ENCODE results near the gene ATP6V1A.
A peak's percentile ranks its signal among the peaks of the same experiment; 100 is the strongest.
"Not testable (repeated sequence)": the region's sequence is repeated elsewhere in the genome, so short reads cannot be mapped to it uniquely, and the experiment has no call there.

ATP6V1A gene

DNA sequence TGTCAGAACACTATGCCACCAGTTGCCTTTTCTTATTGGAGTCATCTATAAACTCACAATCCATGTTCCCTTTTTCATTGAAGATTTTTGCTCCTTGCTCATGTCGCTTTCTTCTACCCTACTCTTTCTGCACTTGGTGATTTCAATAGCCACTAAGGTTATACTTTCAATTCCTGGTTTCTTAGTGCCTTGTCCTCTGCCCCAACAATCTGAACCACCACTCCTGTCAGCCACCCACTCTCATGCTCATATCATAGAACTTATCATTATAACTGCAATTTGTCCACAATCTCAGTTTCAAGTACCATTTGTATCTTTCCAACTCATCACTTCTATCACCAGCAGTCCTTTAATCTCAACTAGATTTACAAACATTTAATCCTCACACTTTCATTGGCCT, 81.8 kb downstream of the ATP6V1A start:
- no peak for DNase-seq (ENCODE audit: low read depth in 2 of 2)

GRCh38 chr3:113829576-113830354, 82.9 kb downstream of the ATP6V1A start:
- DNase-seq (ENCODE audit: low read depth in 2 of 2), result no peak

- DNase-seq (ENCODE audit: low read depth in 2 of 2), result no peak
Observed at GRCh38 chr3:113831103-113831355, 84.2 kb downstream of the ATP6V1A start.

DNA sequence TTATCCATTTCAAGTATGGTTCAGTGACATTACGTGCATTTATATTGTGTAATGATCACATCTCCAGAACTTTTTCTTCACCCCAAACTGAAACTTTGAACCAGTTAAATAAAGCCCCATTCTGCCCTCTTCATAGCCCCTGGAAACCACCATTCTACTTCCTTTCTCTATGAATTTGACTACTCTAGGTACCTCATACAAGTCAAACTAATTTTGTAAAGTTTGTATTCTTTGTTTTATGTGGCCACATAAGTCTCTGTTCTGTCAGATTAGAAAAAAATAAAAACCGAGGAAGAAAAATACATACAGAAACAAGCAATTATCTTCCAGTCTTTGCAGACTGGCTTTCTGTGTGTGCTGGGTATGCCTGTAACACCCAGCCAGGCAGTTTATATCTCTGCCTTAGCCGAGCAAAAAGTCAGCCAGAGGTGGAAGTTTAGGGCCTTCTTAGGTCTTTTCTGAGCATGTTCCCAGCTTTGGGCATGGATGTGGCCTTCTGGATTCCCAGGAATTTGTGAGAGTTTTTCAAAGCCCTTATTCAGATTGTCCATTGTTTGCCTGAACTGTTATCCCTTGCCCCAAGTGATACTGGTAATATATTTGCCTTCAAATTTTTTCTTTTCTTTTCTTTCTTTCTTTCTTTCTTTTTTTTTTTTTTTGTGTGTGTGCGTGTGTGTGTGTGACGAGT, 85.8 kb downstream of the ATP6V1A start:
- no peak for DNase-seq (ENCODE audit: low read depth in 2 of 2)

DNA sequence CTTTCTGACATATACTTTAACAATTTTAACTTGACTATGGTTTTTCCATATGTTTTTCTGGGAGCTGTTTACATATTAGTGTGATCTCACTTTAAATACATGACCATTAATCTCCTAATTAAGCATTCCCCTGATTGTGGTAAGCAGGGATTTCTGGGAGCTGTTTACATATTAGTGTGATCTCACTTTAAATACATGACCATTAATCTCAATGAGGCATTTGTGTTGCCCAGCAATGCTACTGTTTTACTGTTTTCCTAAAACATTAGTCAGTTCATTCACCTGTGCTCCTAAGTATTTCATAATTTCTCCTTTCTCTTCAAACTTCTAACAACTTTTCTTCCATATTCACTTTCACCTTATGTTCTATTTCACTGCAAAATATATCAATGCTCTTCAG, 88.1 kb downstream of the ATP6V1A start:
- DNase-seq (ENCODE audit: low read depth in 2 of 2), result no peak

DNA sequence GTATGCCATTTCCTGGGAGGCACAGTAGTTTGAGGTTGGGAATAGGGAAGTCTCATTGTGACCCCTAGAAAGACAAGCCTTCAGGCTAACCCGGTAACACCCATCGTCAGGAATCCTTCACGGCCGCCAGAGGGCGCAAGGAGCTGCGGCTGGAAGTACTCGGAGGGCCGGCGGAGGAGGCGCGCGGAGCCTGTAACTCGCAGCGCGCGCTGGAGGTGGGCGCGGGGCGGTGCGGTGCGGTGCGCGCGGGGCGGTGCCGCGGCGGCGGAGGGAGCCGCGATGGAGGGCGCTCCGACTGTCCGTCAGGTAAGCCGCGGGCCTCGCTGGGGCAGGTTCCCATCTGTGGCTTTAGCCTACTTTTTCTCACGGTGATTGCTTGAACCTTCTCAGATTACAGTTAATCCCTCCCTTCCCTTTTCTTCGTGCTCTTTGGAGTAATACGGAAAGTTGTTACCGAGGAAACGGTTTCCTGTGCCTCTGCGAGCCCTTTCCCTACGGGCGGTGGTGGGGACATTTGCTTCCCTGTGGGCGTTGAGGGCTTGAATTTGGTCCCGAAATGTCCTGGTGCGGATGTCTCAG, 91.9 kb downstream of the ATP6V1A start, which contains the start of gene GRAMD1C:
Gene GRAMD1C (plus strand): TSS at position 158 of the 579 bp plus-strand sequence. CDS start 122 bp downstream, at position 280.
- DNase-seq (ENCODE audit: low read depth in 2 of 2), result peak; percentile 77 to 79

DNA sequence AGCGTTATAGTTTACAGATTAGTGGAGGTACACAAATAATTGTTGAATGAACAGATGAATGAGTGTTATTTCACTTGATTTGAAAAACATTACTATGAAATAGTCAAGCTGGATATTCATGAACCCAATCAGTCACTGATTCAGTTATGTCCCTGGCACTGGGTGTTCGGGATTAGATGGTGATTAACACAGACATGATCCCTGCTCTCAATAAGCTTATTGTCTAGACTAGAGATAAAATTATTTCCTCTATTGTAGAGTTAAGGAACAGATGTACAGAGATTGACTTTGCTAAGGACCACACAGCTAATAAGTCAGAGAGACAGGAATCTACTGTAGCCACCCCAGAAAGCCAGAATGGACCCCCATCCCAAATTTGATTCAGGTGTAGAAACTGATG, 92.7 kb downstream of the ATP6V1A start:
- no peak for DNase-seq (ENCODE audit: low read depth in 2 of 2)

DNA sequence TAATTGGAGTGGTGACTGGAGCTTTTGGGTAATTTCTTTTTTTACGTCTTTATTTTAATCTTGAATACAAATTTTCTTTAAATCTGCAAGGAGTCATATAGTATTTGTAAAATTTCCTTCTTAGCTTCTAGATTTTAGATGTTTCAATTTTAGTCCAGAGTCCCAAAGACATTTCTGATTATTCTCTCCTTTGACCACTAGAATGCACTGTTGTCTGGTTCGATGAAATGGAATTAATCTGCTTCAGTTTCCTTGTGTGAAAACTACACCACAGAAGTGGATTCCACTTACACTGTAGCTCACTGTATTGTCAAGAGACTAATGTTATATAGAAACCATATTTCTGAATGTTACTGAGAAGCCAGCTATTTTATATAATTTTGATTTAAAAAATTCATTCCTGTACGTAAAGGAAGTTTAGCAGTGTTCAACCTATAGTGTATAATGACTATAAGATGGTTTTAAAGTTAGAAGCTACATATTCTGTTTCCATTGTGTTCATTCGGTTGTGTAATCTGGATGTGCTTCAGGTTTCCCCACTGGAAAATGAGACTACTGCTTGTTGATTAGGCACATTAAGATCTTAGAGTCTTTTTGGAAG, 97.9 kb downstream of the ATP6V1A start:
- no peak for DNase-seq (ENCODE audit: low read depth in 2 of 2)

DNA sequence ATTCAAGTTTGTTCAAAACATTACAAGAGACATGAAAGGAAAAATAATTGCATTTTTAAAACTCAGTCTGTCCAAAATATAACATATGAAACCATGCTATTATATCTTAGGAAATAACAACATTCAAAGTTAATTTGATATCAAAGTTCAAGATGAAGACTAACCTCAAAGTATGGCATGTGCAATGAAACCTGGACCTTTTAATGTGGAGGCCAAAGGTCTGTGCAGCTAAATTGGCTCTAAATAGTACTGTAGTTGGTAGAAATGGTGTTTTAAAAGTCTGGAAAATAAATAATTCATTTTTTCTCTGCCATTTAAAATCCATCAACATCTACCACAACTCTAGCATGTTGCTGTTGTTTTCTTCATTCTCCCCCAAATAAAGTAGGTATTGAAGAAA, 100.4 kb downstream of the ATP6V1A start:
- DNase-seq (ENCODE audit: low read depth in 2 of 2), result no peak

DNA sequence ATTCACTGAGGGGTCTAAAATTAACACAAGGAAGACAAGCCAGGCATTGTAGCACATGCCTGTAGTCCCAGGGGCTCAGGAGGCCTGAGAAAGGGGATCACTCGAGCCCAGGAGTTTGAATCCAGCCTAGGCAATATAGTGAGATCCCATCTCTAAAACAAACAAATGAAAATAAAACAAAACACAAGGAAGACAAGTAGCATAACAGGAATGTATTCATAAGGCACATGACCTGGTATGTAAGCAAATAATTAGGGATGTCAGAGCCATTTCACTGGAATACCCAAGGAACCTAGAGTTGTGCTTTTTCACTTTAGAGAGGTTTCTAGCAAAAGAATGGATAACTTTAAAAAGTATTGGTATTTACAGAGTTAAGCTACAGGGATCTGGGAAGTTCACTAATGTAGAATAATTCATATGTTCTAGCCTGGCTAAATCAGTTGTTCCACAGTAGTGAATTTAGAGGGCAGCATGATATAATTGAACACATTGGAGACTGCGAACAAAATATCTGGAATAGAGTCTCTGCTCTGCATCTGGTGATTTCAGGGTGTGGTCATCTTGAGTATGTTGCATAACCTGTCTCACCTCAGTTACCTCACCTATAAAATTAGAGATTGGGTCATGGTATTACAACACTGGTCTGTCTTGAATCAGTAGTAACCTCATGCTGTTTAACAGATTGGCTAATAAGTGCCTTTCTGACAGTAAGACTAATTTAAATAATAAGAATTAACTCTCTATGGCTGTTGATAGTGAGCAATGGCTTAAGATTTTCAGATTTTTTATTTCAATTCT, 101.0 kb downstream of the ATP6V1A start:
- DNase-seq (ENCODE audit: low read depth in 2 of 2), result no peak

GRCh38 chr3:113849071-113849470, 102.2 kb downstream of the ATP6V1A start:
- not testable (repeated sequence) for DNase-seq (ENCODE audit: low read depth in 2 of 2)

DNA sequence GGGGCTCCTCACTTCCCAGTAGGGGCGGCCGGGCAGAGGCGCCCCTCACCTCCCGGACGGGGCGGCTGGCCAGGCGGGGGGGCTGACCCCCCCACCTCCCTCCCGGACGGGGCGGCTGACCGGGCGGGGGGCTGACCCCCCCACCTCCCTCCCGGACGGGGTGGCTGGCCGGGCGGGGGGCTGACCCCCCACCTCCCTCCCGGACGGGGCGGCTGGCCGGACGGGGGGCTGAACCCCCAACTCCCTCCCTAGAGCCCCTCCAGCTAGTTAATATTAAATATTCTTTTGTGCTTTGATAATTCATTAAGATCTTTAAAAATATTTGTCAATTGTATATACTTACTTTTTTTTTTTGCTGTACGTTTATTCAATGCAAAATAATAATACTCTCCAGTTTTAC, 103.0 kb downstream of the ATP6V1A start:
- DNase-seq (ENCODE audit: low read depth in 2 of 2), result not testable (repeated sequence)

DNA sequence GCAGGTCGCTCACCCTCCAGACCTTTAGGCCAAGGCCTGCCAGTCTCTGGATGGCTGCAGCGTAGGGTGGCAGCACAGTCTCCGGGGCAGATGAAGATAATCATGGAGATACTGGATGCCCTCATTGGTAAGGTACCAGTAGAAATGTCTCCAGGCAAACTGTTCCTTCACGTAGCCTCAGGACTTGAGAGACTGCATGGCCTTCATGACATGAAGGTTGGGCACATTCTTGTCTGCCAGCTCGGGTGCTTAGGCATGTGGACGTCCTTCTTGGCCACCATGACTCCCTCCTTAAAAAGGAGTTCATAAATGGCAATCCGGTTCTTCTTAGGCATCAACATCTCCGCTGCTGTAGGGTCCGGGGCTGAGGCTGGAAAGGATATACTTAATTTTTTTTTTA, 103.6 kb downstream of the ATP6V1A start:
- not testable (repeated sequence) for DNase-seq (ENCODE audit: low read depth in 2 of 2)

- no peak for DNase-seq (ENCODE audit: low read depth in 2 of 2)
Observed at GRCh38 chr3:113852506-113852905, 105.7 kb downstream of the ATP6V1A start.
